Mucosa of descending colon (tissue), 3 donors: ENCODE results near the gene MYO7B. TPM values are rescaled to one million over a fixed set of nuclear protein-coding genes. Genes with fewer than 3 reads are reported as not detected.

Experiments
- ATAC-seq: fragments of 200-7000 bp; cut with Tn5 transposase; one replicate; pipeline ENCODE4 v1.9.1; 2020; ENCODE audit warnings: mild to moderate bottlenecking, moderate library complexity
- DNase-seq, 3 donors: peaks; one replicate each; pipeline ENCODE4 v3.0.0-alpha.2; 2020
- H3K36me3 ChIP-seq: fragments of 200-600 bp; one replicate; pipeline ENCODE4 v1.8.0; 2021; ENCODE audit warnings: low read depth, mild to moderate bottlenecking
- H3K4me1 ChIP-seq: fragments of 200-600 bp; one replicate; pipeline ENCODE4 v1.8.0; 2021; ENCODE audit warnings: low read depth, mild to moderate bottlenecking
- H3K4me3 ChIP-seq: fragments of 200-600 bp; one replicate; pipeline ENCODE4 v1.8.0; 2021; ENCODE audit warnings: mild to moderate bottlenecking
- H3K9me3 ChIP-seq: fragments of 200-600 bp; one replicate; pipeline ENCODE4 v1.8.0; 2021; ENCODE audit warnings: mild to moderate bottlenecking
- CTCF ChIP-seq: fragments of 200-600 bp; IDR thresholded peaks from one replicate; pipeline ENCODE4 v1.8.0; 2022; ENCODE audit warnings: antibody characterized with exemption, mild to moderate bottlenecking
- intact Hi-C, 2 donors: fragments of 100-400 bp; cut with DNase I in 1 of 2; cut with micrococcal nuclease in 1 of 2; formaldehyde crosslinking; loops; one replicate each; pipeline versions ENCODE4 v1.11.0 to v1.11.1; 2022; cut with DNase I, micrococcal nuclease
- total RNA-seq, 3 donors: library from RNA; stranded (reverse); fragmentation: NEBNext Ultra II Directional in 2 of 3; extraction: Animal tissue kit (Norgen Biotek cat#: 25700) in 2 of 3; gene quantifications; one replicate each; pipeline versions ENCODE4 v1.2.1 to v1.2.4, GENCODE V29; 2021 to 2023
- donor health status: DM: no; HTN: no; CAD: no; lungs with moderate emphysema.
- donor health status: DM: no; HTN: no; CAD: no.
- donor health status: DM: no; HTN: yes; CAD: no.

MYO7B gene
- total RNA-seq, 3 donors from 2014 or later, result 118 to 305 (median 199) TPM

GRCh38 chr2:127649100-127649611, 113.7 kb downstream of the MYO7B start:
- ATAC-seq, result peak; percentile 6
- H3K4me3 ChIP-seq, result no peak overlapping the region
- TF ChIP-seq CTCF, result no peak

GRCh38 chr2:127649684-127650040, 114.2 kb downstream of the MYO7B start:
- ATAC-seq (peak; percentile 88), DNase-seq (peak; percentile 67 to 96 (median 80))
- Histone ChIP-seq H3K4me1 (peaks cover 6% of the 10 kb centered on the region), H3K9me3 (no peaks in the 10 kb centered on the region), H3K36me3 (no peaks in the 10 kb centered on the region), H3K4me3 (no peak overlapping the region)
- peak; percentile 74 for TF ChIP-seq CTCF
- intact Hi-C loops, result loop anchor here in 1 of 2 donors (10.0 kb wide), 1 partner anchor 45 kb away; no protein-coding TSS in a partner anchor

More at GRCh38 chr2:127649100-127649611, 113.7 kb downstream of the MYO7B start:
- intact Hi-C loops, result loop anchor here in 1 of 2 donors (10.0 kb wide), 1 partner anchor 46 kb away; no protein-coding TSS in a partner anchor
- H3K36me3 ChIP-seq, result no peaks in the 10 kb centered on the region
- no peaks in the 10 kb centered on the region for H3K9me3 ChIP-seq
- DNase-seq, result peak in 2 of 3 donors; percentile 32 to 49
- peaks cover 6% of the 10 kb centered on the region for H3K4me1 ChIP-seq

GRCh38 chr2:127650041-127650784, 114.7 kb downstream of the MYO7B start:
- DNase-seq, result peak in 2 of 3 donors; percentile 21 to 47
- no peak overlapping the region for H3K4me3 ChIP-seq
- TF ChIP-seq CTCF, result no peak
- intact Hi-C loops, result no loop called here
- H3K4me1 ChIP-seq, result peaks cover 6% of the 10 kb centered on the region
- no peaks in the 10 kb centered on the region for H3K36me3 ChIP-seq
- no peak for ATAC-seq
- no peaks in the 10 kb centered on the region for H3K9me3 ChIP-seq

GRCh38 chr2:127650785-127651380, 115.4 kb downstream of the MYO7B start:
- no peak overlapping the region for H3K4me3 ChIP-seq
- DNase-seq, result peak in 2 of 3 donors; percentile 21 to 48
- intact Hi-C loops, result no loop called here
- H3K36me3 ChIP-seq, result no peaks in the 10 kb centered on the region
- no peak for ATAC-seq
- no peak for TF ChIP-seq CTCF
- H3K4me1 ChIP-seq, result peaks cover 6% of the 10 kb centered on the region
- H3K9me3 ChIP-seq, result no peaks in the 10 kb centered on the region

GRCh38 chr2:127651381-127651809, 115.9 kb downstream of the MYO7B start:
- H3K4me1 ChIP-seq, result peaks cover 6% of the 10 kb centered on the region
- no peak overlapping the region for H3K4me3 ChIP-seq
- ATAC-seq, result no peak
- no peaks in the 10 kb centered on the region for H3K9me3 ChIP-seq
- no peak for TF ChIP-seq CTCF
- no peaks in the 10 kb centered on the region for H3K36me3 ChIP-seq
- DNase-seq, result peak in 2 of 3 donors; percentile 16 to 42
- intact Hi-C loops, result no loop called here
